Lower lobe of right lung (tissue), 2 donors: ENCODE measurements around the gene DUSP22. TPM values are rescaled to one million over a fixed set of nuclear protein-coding genes. Genes with fewer than 3 reads are reported as not detected.

Experiments
- ATAC-seq, 2 donors: fragments of 200-7000 bp; cut with Tn5 transposase; one replicate each; pipeline ENCODE4 v1.9.1; 2020 to 2022; ENCODE audit warnings: mild to moderate bottlenecking in 2 of 2, moderate library complexity in 2 of 2
- DNase-seq: peaks from one replicate; pipeline ENCODE4 v3.0.0-alpha.2; 2020
- H3K27ac ChIP-seq: fragments of 200-600 bp; one replicate; pipeline ENCODE4 v1.8.0; 2022
- H3K27me3 ChIP-seq: fragments of 200-600 bp; one replicate; pipeline ENCODE4 v1.8.0; 2022; ENCODE audit warnings: low read depth
- H3K36me3 ChIP-seq: fragments of 200-600 bp; one replicate; pipeline ENCODE4 v1.8.0; 2022; ENCODE audit warnings: mild to moderate bottlenecking
- H3K4me1 ChIP-seq: fragments of 200-600 bp; one replicate; pipeline ENCODE4 v1.8.0; 2022
- H3K4me3 ChIP-seq: fragments of 200-600 bp; one replicate; pipeline ENCODE4 v1.8.0; 2022; ENCODE audit warnings: mild to moderate bottlenecking
- H3K9me3 ChIP-seq: fragments of 200-600 bp; one replicate; pipeline ENCODE4 v1.8.0; 2022
- intact Hi-C: fragments of 100-400 bp; cut with DNase I; formaldehyde crosslinking; loops from one replicate; pipeline ENCODE4 v1.11.0; 2022
- total RNA-seq: library from RNA; stranded (reverse); fragmentation: NEBNext Ultra II Directional; extraction: Animal tissue kit (Norgen Biotek cat#: 25700); gene quantifications from one replicate; pipeline ENCODE4 v1.2.1, GENCODE V29; 2021
- TF ChIP-seq, protein P1 (sequence below): fragments of 200-600 bp; IDR thresholded peaks from one replicate; pipeline ENCODE4 v1.8.0; 2022; ENCODE audit warnings: antibody characterized with exemption, mild to moderate bottlenecking
- donor health status: DM: no; HTN: yes; CAD: no; lungs with severe emphysema.

Gene DUSP22
- total RNA-seq, 1 donor from 2014 or later: 66.4 TPM

- Histone ChIP-seq H3K4me1 (peaks cover 34% of the 10 kb centered on the region), H3K9me3 (no peaks in the 10 kb centered on the region), H3K27ac (no peak overlapping the region), H3K27me3 (no peaks in the 10 kb centered on the region), H3K36me3 (no peaks in the 10 kb centered on the region), H3K4me3 (no peak overlapping the region)
- ATAC-seq (no peak), DNase-seq (no peak)
- intact Hi-C loops: no loop called here
- TF ChIP-seq, protein P1, sequence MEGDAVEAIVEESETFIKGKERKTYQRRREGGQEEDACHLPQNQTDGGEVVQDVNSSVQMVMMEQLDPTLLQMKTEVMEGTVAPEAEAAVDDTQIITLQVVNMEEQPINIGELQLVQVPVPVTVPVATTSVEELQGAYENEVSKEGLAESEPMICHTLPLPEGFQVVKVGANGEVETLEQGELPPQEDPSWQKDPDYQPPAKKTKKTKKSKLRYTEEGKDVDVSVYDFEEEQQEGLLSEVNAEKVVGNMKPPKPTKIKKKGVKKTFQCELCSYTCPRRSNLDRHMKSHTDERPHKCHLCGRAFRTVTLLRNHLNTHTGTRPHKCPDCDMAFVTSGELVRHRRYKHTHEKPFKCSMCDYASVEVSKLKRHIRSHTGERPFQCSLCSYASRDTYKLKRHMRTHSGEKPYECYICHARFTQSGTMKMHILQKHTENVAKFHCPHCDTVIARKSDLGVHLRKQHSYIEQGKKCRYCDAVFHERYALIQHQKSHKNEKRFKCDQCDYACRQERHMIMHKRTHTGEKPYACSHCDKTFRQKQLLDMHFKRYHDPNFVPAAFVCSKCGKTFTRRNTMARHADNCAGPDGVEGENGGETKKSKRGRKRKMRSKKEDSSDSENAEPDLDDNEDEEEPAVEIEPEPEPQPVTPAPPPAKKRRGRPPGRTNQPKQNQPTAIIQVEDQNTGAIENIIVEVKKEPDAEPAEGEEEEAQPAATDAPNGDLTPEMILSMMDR: no peak
Measured at GRCh38 chr6:314377-314776, 22.1 kb downstream of the DUSP22 start.

GRCh38 chr6:315226-315625 lies 22.9 kb downstream of the DUSP22 start:
- ATAC-seq: no peak
- no peaks in the 10 kb centered on the region for H3K36me3 ChIP-seq
- intact Hi-C loops: no loop called here
- no peak overlapping the region for H3K27ac ChIP-seq
- TF ChIP-seq, protein P1: no peak
- no peak overlapping the region for H3K4me3 ChIP-seq
- H3K9me3 ChIP-seq: no peaks in the 10 kb centered on the region
- H3K27me3 ChIP-seq: no peaks in the 10 kb centered on the region
- peaks cover 34% of the 10 kb centered on the region for H3K4me1 ChIP-seq
- no peak for DNase-seq

DNA sequence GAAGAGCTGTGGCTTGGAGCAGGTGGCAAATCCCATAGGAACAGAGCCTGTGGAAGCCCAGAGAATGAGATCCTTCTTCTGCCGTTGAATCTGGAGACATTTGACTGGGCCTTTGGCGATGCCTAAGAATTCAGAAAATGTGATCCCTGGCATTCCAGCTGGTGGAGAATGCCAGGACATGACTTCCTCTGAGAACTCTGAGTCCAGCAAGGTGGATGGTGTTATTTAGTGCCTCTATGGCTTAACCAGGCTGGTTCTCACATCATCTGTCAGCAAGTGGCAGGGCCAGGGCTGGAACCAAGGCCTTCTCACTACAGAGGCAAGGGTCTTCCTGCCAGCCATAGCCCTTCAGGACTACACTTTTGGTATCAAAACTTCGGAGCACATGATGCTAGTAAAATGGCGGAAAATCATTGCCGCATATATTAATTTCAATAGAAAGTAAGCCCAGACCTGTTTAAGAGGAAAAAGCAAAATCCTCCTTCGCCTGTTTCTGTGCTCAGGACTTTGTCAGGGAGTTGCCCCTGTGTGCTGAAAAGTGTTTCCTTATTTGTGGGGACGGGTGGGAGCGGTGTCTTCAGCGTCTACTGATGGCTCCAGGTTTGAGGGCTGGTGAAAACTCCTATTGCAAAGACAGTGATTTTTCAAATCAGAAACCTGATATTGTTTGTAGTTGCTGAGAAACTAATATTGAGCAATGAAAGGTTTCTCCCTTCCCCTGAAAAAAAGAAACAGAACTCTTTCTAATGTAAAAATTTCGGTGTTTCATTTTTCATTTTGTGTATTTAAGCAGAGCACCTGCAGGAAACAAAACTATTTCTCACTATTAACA lies 23.9 kb downstream of the DUSP22 start:
- intact Hi-C loops: no loop called here
- Histone ChIP-seq H3K9me3 (no peaks in the 10 kb centered on the region), H3K36me3 (no peaks in the 10 kb centered on the region), H3K27ac (no peak overlapping the region), H3K27me3 (no peaks in the 10 kb centered on the region), H3K4me3 (no peak overlapping the region), H3K4me1 (peaks cover 34% of the 10 kb centered on the region)
- DNase-seq: no peak
- ATAC-seq: no peak
- TF ChIP-seq, protein P1: no peak

- Histone ChIP-seq H3K4me3 (no peak overlapping the region), H3K36me3 (no peaks in the 10 kb centered on the region), H3K27ac (no peak overlapping the region), H3K4me1 (peaks cover 33% of the 10 kb centered on the region), H3K9me3 (no peaks in the 10 kb centered on the region), H3K27me3 (no peaks in the 10 kb centered on the region)
- ATAC-seq: no peak
- TF ChIP-seq, protein P1: no peak
- no peak for DNase-seq
- intact Hi-C loops: no loop called here
Measured at GRCh38 chr6:316753-317038, 24.4 kb downstream of the DUSP22 start.

- TF ChIP-seq, protein P1: no peak
- Histone ChIP-seq H3K4me1 (peaks cover 33% of the 10 kb centered on the region), H3K9me3 (no peaks in the 10 kb centered on the region), H3K4me3 (no peak overlapping the region), H3K27ac (no peak overlapping the region), H3K36me3 (no peaks in the 10 kb centered on the region), H3K27me3 (no peaks in the 10 kb centered on the region)
- DNase-seq: no peak
- ATAC-seq: no peak
- intact Hi-C loops: no loop called here
Measured at GRCh38 chr6:317060-317447, 24.8 kb downstream of the DUSP22 start.
